HepG2 (cell line): ENCODE results near the gene ZXDC. TPM values are rescaled to one million over a fixed set of nuclear protein-coding genes. Genes with fewer than 3 reads are reported as not detected.

Experiments
- HOXD1 ChIP-seq: sonication (generic); formaldehyde crosslinking; IDR thresholded peaks from 2 replicates; pipeline ENCODE4 v1.5.0; 2020; ENCODE audit warnings: missing genetic modification reagents
- IKZF1 ChIP-seq: fragments of 450-650 bp; IDR thresholded peaks from 2 replicates; pipeline ENCODE4 v1.7.1; 2016
- IRX3 ChIP-seq: sonication (generic); formaldehyde crosslinking; IDR thresholded peaks from 2 replicates; pipeline ENCODE4 v1.8.1; 2023; ENCODE audit warnings: mild to moderate bottlenecking, low read depth, missing genetic modification reagents, borderline replicate concordance
- MYC ChIP-seq: sonication (generic); formaldehyde crosslinking; IDR thresholded peaks from 2 replicates; pipeline ENCODE4 v1.9.0; 2021; ENCODE audit warnings: missing genetic modification reagents, borderline replicate concordance
- SP140L ChIP-seq: sonication (generic); formaldehyde crosslinking; IDR thresholded peaks from 2 replicates; pipeline ENCODE4 v1.4.0; 2020; ENCODE audit warnings: missing genetic modification reagents, borderline replicate concordance
- ZNF101 ChIP-seq: sonication (generic); formaldehyde crosslinking; IDR thresholded peaks from 2 replicates; pipeline ENCODE4 v1.4.0; 2020; ENCODE audit warnings: mild to moderate bottlenecking, low read depth, missing genetic modification reagents, borderline replicate concordance
- ZNF251 ChIP-seq: sonication (generic); formaldehyde crosslinking; IDR thresholded peaks from 2 replicates; pipeline ENCODE4 v1.9.0; 2021; ENCODE audit warnings: mild to moderate bottlenecking, missing genetic modification reagents
- ZNF333 ChIP-seq: sonication (generic); formaldehyde crosslinking; IDR thresholded peaks from 2 replicates; pipeline ENCODE4 v1.4.0; 2020; ENCODE audit warnings: mild to moderate bottlenecking, missing genetic modification reagents, borderline replicate concordance
- ZNF569 ChIP-seq: sonication (generic); formaldehyde crosslinking; IDR thresholded peaks from 2 replicates; pipeline ENCODE4 v1.5.0; 2020; ENCODE audit warnings: mild to moderate bottlenecking, missing genetic modification reagents, moderate library complexity, borderline replicate concordance
- polyA plus RNA-seq, 8 experiments: library from polyadenylated mRNA; depleted of rRNA in 3 of 8; stranded (reverse) in 7 of 8; unstranded in 1 of 8; fragments of >200 nt; fragmentation: Illumina TruSeq in 4 of 8; extraction: Trizol in 4 of 8; gene quantifications; 2 replicates each; pipeline versions ENCODE4 v1.2.1 to v1.2.3, GENCODE V29; 2011 to 2016; ENCODE audit warnings: low read depth in 4 of 8, missing spikeins in 1 of 8, mixed read lengths in 1 of 8; ENCODE audit not compliant: insufficient read depth in 1 of 8
- total RNA-seq, 5 experiments: library from RNA; depleted of rRNA; stranded (reverse); fragments of >200 nt; fragmentation: Illumina TruSeq; extraction: Trizol; gene quantifications; 2 replicates each; pipeline ENCODE4 v1.2.3, GENCODE V29; 2016; ENCODE audit warnings: low read depth in 1 of 5
- TF ChIP-seq, protein P1 (sequence below): sonication (generic); formaldehyde crosslinking; IDR thresholded peaks from 2 replicates; pipeline ENCODE4 v1.4.0; 2020; ENCODE audit warnings: missing genetic modification reagents
- TF ChIP-seq, protein P2 (sequence below): sonication (generic); formaldehyde crosslinking; IDR thresholded peaks from 2 replicates; pipeline ENCODE4 v1.5.0; 2020; ENCODE audit warnings: mild to moderate bottlenecking, missing genetic modification reagents
- TF ChIP-seq, protein P3 (sequence below): sonication (generic); formaldehyde crosslinking; IDR thresholded peaks from 2 replicates; pipeline ENCODE4 v1.5.1; 2020; ENCODE audit warnings: missing genetic modification reagents, mild to moderate bottlenecking, borderline replicate concordance
- TF ChIP-seq, protein P4 (sequence below), 2 experiments: fragments of 450-650 bp in 1 of 2; sonication (generic) in 1 of 2; formaldehyde crosslinking; IDR thresholded peaks; 2 replicates each; pipeline versions ENCODE4 v1.5.0 to v1.8.0; 2020 to 2022; ENCODE audit warnings: mild to moderate bottlenecking in 1 of 2, missing genetic modification reagents in 1 of 2
- TF ChIP-seq, protein P5 (sequence below): sonication (generic); formaldehyde crosslinking; IDR thresholded peaks from 2 replicates; pipeline ENCODE4 v1.5.1; 2020; ENCODE audit warnings: mild to moderate bottlenecking, moderate library complexity, missing genetic modification reagents

ZXDC gene
- total and polyA plus RNA-seq, 2 of the 13 experiments (the other 11 are each of a cell fraction or from before 2014, with no cell fraction given): 17.6 to 21.2 TPM

DNA sequence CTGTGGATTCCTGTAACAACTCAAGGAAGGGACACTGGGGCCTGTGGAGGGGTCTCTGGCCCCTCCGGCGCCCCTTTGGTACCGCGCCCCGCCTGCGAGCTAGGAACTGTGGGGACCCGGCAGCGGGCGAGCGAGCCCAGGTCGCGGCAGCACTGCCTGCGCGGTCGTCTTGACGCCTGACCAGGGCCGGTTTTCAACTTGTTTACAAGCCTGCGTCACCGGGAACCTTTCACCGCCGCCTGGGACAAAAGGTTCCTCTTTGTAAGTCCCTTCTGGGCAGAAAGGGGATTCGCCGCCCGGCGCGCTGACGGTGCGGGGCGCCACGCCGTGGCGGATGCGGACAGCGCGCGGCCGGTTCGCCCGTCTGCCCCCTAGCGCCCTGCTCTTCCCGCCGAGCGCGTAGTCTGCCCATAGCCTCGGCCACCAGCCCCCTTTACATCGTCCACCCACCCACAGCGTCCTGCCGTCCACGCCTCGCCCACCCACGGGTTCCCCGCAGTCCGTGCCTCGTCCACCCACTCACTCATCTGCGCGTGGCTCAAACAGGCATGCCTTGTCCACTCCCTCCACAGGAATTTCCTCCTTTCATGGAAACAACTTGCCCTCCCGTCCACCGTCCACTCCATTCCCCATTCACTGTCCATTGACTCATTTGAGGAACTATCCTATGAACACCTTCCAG is 86.4 kb downstream of the ZXDC start (continued):
- TF ChIP-seq, protein P1, sequence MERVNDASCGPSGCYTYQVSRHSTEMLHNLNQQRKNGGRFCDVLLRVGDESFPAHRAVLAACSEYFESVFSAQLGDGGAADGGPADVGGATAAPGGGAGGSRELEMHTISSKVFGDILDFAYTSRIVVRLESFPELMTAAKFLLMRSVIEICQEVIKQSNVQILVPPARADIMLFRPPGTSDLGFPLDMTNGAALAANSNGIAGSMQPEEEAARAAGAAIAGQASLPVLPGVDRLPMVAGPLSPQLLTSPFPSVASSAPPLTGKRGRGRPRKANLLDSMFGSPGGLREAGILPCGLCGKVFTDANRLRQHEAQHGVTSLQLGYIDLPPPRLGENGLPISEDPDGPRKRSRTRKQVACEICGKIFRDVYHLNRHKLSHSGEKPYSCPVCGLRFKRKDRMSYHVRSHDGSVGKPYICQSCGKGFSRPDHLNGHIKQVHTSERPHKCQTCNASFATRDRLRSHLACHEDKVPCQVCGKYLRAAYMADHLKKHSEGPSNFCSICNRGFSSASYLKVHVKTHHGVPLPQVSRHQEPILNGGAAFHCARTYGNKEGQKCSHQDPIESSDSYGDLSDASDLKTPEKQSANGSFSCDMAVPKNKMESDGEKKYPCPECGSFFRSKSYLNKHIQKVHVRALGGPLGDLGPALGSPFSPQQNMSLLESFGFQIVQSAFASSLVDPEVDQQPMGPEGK (CRISPR knock-in tag): peak; percentile 22; the same call in 1 of the 2 replicates
- TF ChIP-seq, protein P2, sequence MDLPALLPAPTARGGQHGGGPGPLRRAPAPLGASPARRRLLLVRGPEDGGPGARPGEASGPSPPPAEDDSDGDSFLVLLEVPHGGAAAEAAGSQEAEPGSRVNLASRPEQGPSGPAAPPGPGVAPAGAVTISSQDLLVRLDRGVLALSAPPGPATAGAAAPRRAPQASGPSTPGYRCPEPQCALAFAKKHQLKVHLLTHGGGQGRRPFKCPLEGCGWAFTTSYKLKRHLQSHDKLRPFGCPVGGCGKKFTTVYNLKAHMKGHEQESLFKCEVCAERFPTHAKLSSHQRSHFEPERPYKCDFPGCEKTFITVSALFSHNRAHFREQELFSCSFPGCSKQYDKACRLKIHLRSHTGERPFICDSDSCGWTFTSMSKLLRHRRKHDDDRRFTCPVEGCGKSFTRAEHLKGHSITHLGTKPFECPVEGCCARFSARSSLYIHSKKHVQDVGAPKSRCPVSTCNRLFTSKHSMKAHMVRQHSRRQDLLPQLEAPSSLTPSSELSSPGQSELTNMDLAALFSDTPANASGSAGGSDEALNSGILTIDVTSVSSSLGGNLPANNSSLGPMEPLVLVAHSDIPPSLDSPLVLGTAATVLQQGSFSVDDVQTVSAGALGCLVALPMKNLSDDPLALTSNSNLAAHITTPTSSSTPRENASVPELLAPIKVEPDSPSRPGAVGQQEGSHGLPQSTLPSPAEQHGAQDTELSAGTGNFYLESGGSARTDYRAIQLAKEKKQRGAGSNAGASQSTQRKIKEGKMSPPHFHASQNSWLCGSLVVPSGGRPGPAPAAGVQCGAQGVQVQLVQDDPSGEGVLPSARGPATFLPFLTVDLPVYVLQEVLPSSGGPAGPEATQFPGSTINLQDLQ (CRISPR knock-in tag): peak; percentile 85; the same call in 1 of the 2 replicates
- TF ChIP-seq IKZF1 (no peak), IRX3 (CRISPR knock-in tag) (no peak), ZNF569 (CRISPR knock-in tag) (no peak), ZNF251 (no peak), ZNF101 (CRISPR knock-in tag) (no peak), HOXD1 (CRISPR knock-in tag) (0 out of 2 replicates have a peak, but pooled peaks have one; percentile 59), SP140L (CRISPR knock-in tag) (no peak; the same call in 1 of the 2 replicates), ZNF333 (CRISPR knock-in tag) (peak; percentile 86), MYC (peak; percentile 67)
- TF ChIP-seq, protein P3, sequence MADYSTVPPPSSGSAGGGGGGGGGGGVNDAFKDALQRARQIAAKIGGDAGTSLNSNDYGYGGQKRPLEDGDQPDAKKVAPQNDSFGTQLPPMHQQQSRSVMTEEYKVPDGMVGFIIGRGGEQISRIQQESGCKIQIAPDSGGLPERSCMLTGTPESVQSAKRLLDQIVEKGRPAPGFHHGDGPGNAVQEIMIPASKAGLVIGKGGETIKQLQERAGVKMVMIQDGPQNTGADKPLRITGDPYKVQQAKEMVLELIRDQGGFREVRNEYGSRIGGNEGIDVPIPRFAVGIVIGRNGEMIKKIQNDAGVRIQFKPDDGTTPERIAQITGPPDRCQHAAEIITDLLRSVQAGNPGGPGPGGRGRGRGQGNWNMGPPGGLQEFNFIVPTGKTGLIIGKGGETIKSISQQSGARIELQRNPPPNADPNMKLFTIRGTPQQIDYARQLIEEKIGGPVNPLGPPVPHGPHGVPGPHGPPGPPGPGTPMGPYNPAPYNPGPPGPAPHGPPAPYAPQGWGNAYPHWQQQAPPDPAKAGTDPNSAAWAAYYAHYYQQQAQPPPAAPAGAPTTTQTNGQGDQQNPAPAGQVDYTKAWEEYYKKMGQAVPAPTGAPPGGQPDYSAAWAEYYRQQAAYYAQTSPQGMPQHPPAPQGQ (CRISPR knock-in tag): no peak
- TF ChIP-seq, protein P4, sequence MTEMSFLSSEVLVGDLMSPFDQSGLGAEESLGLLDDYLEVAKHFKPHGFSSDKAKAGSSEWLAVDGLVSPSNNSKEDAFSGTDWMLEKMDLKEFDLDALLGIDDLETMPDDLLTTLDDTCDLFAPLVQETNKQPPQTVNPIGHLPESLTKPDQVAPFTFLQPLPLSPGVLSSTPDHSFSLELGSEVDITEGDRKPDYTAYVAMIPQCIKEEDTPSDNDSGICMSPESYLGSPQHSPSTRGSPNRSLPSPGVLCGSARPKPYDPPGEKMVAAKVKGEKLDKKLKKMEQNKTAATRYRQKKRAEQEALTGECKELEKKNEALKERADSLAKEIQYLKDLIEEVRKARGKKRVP (CRISPR knock-in tag; IDR thresholded peaks at IDR 0.05): peak in 1 of 2 experiments; percentile 75; a peak in 2 of 4 replicates
- TF ChIP-seq, protein P5, sequence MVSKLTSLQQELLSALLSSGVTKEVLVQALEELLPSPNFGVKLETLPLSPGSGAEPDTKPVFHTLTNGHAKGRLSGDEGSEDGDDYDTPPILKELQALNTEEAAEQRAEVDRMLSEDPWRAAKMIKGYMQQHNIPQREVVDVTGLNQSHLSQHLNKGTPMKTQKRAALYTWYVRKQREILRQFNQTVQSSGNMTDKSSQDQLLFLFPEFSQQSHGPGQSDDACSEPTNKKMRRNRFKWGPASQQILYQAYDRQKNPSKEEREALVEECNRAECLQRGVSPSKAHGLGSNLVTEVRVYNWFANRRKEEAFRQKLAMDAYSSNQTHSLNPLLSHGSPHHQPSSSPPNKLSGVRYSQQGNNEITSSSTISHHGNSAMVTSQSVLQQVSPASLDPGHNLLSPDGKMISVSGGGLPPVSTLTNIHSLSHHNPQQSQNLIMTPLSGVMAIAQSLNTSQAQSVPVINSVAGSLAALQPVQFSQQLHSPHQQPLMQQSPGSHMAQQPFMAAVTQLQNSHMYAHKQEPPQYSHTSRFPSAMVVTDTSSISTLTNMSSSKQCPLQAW: no peak; the same call in 1 of the 2 replicates
